ENCODE results near the gene MYRFL.

GRCh38 chr12:69994724-69995173 is 169.7 kb downstream of the MYRFL start:
- TF ChIP-seq CTCF (IDR thresholded peaks at IDR 0.05; ENCODE audit: poor library complexity): no peak
- TF ChIP-seq EZH2 (IDR thresholded peaks at IDR 0.05; ENCODE audit: borderline replicate concordance): no peak
- no peak for TF ChIP-seq EZH2phosphoT487 (IDR thresholded peaks at IDR 0.05; ENCODE audit: low read depth, severe bottlenecking, unreplicated experiment)

All from hepatocyte (in vitro differentiated cells).